Ascending aorta (tissue), 2 donors: ENCODE results near the gene SMAP1. TPM values are rescaled to one million over a fixed set of nuclear protein-coding genes. Genes with fewer than 3 reads are reported as not detected.

Experiments
- DNase-seq, 2 donors: peaks; one replicate each; pipeline ENCODE4 v3.0.0-alpha.2; 2019; ENCODE audit warnings: low spot score in 2 of 2
- H3K27ac ChIP-seq, 2 donors: fragments of 200-600 bp; sonication (generic); one replicate each; pipeline ENCODE4 v1.5.1; 2016 to 2017; ENCODE audit warnings: mild to moderate bottlenecking in 1 of 2
- H3K27me3 ChIP-seq: fragments of 200-600 bp; sonication (generic); one replicate; pipeline ENCODE4 v1.5.1; 2017
- H3K36me3 ChIP-seq, 2 donors: fragments of 200-600 bp; sonication (generic); one replicate each; pipeline ENCODE4 v1.5.1; 2016
- H3K4me1 ChIP-seq, 2 donors: fragments of 200-600 bp; sonication (generic); one replicate each; pipeline ENCODE4 v1.5.1; 2016 to 2017; ENCODE audit warnings: mild to moderate bottlenecking in 1 of 2
- H3K4me3 ChIP-seq, 2 donors: fragments of 200-600 bp; sonication (generic); one replicate each; pipeline ENCODE4 v1.5.1; 2016 to 2017; ENCODE audit warnings: mild to moderate bottlenecking in 1 of 2
- H3K9me3 ChIP-seq, 2 donors: fragments of 200-600 bp; sonication (generic); one replicate each; pipeline ENCODE4 v1.5.1; 2016
- CTCF ChIP-seq, 3 experiments: fragments of 200-600 bp in 2 of 3; fragments of 450-650 bp in 1 of 3; sonication (generic) in 2 of 3; IDR thresholded peaks; one replicate each; pipeline ENCODE4 v1.5.1; 2016 to 2019; ENCODE audit warnings: antibody characterized with exemption in 3 of 3, mild to moderate bottlenecking in 1 of 3, moderate library complexity in 1 of 3
- intact Hi-C: fragments of 100-400 bp; cut with DNase I; formaldehyde crosslinking; loops from one replicate; pipeline ENCODE4 v1.15.1; 2023
- total RNA-seq: library from RNA; depleted of rRNA; stranded (reverse); fragments of >200 nt; gene quantifications from one replicate; pipeline ENCODE4 v1.1.0, GENCODE V29; 2016

SMAP1 gene
- total RNA-seq, 1 donor from 2014 or later: 13.2 TPM

- Histone ChIP-seq H3K4me3 (no peak overlapping the region), H3K36me3 (no peaks in the 10 kb centered on the region), H3K9me3 (peaks cover 0 to 4% of the 10 kb centered on the region in 2 donors), H3K27me3 (no peaks in the 10 kb centered on the region), H3K27ac (no peak overlapping the region), H3K4me1 (no peaks in the 10 kb centered on the region)
- no peak for TF ChIP-seq CTCF (IDR thresholded peaks at IDR 0.05)
- intact Hi-C loops: no loop called here
- no peak for DNase-seq
Measured at GRCh38 chr6:70790483-70791224, 123.0 kb downstream of the SMAP1 start.

- TF ChIP-seq CTCF (IDR thresholded peaks at IDR 0.05): no peak
- H3K9me3 ChIP-seq: no peaks in the 10 kb centered on the region
- no peaks in the 10 kb centered on the region for H3K36me3 ChIP-seq
- no peak overlapping the region for H3K4me3 ChIP-seq
- H3K27ac ChIP-seq: no peak overlapping the region
- no peaks in the 10 kb centered on the region for H3K4me1 ChIP-seq
- no peak for DNase-seq
- intact Hi-C loops: no loop called here
- H3K27me3 ChIP-seq: no peaks in the 10 kb centered on the region
Measured at GRCh38 chr6:70797625-70798024, 129.9 kb downstream of the SMAP1 start.

- H3K27ac ChIP-seq: no peak overlapping the region
- intact Hi-C loops: no loop called here
- peaks cover 0 to 12% of the 10 kb centered on the region in 2 donors for H3K36me3 ChIP-seq
- no peak for TF ChIP-seq CTCF (IDR thresholded peaks at IDR 0.05)
- H3K27me3 ChIP-seq: no peaks in the 10 kb centered on the region
- no peaks in the 10 kb centered on the region for H3K4me1 ChIP-seq
- no peak overlapping the region for H3K4me3 ChIP-seq
- DNase-seq: no peak
- H3K9me3 ChIP-seq: no peaks in the 10 kb centered on the region
Measured at GRCh38 chr6:70806086-70806485, 138.4 kb downstream of the SMAP1 start.

- DNase-seq: no peak
- Histone ChIP-seq H3K36me3 (peaks cover 0 to under 1% of the 10 kb centered on the region in 2 donors), H3K4me3 (no peak overlapping the region), H3K27ac (no peak overlapping the region), H3K4me1 (no peaks in the 10 kb centered on the region), H3K9me3 (no peaks in the 10 kb centered on the region), H3K27me3 (no peaks in the 10 kb centered on the region)
- intact Hi-C loops: no loop called here
- no peak for TF ChIP-seq CTCF (IDR thresholded peaks at IDR 0.05)
Measured at GRCh38 chr6:70811788-70812187, 144.1 kb downstream of the SMAP1 start.

GRCh38 chr6:70813885-70814284, 146.2 kb downstream of the SMAP1 start:
- Histone ChIP-seq H3K27me3 (no peaks in the 10 kb centered on the region), H3K4me1 (no peaks in the 10 kb centered on the region), H3K9me3 (no peaks in the 10 kb centered on the region), H3K27ac (no peak overlapping the region), H3K4me3 (no peak overlapping the region), H3K36me3 (no peaks in the 10 kb centered on the region)
- no peak for TF ChIP-seq CTCF (IDR thresholded peaks at IDR 0.05)
- intact Hi-C loops: no loop called here
- no peak for DNase-seq
